Kidney (tissue), 14 donors: Measurements from ENCODE around the gene PARP8. TPM values are rescaled to one million over a fixed set of nuclear protein-coding genes. Genes with fewer than 3 reads are reported as not detected.
"Not testable (repeated sequence)": the region's sequence is repeated elsewhere in the genome, so short reads cannot be mapped to it uniquely, and the experiment has no call there.

Experiments used
- DNase-seq, 5 donors: peaks; one replicate each; pipeline ENCODE4 v3.0.0-alpha.2; 2013 to 2020
- FAIRE-seq: peaks from 2 replicates; lab custom pipeline; 2012; peaks lifted over from hg19 to GRCh38; lab: Jason Lieb, UNC
- H3K27ac ChIP-seq, 2 donors: one replicate each; pipeline ENCODE4 v1.7.0; 2013; ENCODE audit warnings: low read depth in 2 of 2, low read length in 2 of 2, inconsistent platforms in 1 of 2
- H3K27me3 ChIP-seq: one replicate; pipeline ENCODE4 v1.7.1; 2013; ENCODE audit warnings: low read length, inconsistent platforms; ENCODE audit not compliant: control insufficient read depth, insufficient read depth
- H3K36me3 ChIP-seq, 3 donors: one replicate each; pipeline versions ENCODE4 v1.7.0 to v1.7.1; 2013; ENCODE audit warnings: low read length in 3 of 3, control low read depth in 1 of 3, inconsistent platforms in 1 of 3; ENCODE audit not compliant: insufficient read depth in 3 of 3, control insufficient read depth in 2 of 3
- H3K4me1 ChIP-seq, 3 donors: one replicate each; pipeline versions ENCODE4 v1.7.0 to v1.7.1; 2013; ENCODE audit warnings: low read length in 3 of 3, inconsistent platforms in 1 of 3, low read depth in 1 of 3; ENCODE audit not compliant: control insufficient read depth in 2 of 3, insufficient read depth in 2 of 3
- H3K4me3 ChIP-seq, 3 donors: one replicate each; pipeline versions ENCODE4 v1.7.0 to v1.8.1; 2013; ENCODE audit warnings: low read length in 3 of 3, control low read depth in 1 of 3, inconsistent platforms in 1 of 3
- H3K9ac ChIP-seq, 3 donors: one replicate each; pipeline versions ENCODE4 v1.7.0 to v1.7.1; 2013; ENCODE audit warnings: low read length in 3 of 3, control low read depth in 1 of 3, inconsistent platforms in 1 of 3
- H3K9me3 ChIP-seq, 3 donors: one replicate each; pipeline versions ENCODE4 v1.7.0 to v1.7.1; 2013; ENCODE audit warnings: low read length in 3 of 3, control low read depth in 1 of 3, inconsistent platforms in 1 of 3; ENCODE audit not compliant: control insufficient read depth in 2 of 3, insufficient read depth in 1 of 3
- intact Hi-C: fragments of 100-400 bp; cut with DNase I; formaldehyde crosslinking; loops from one replicate; pipeline ENCODE4 v1.11.1; 2022
- polyA plus RNA-seq: library from polyadenylated mRNA; stranded (reverse); fragments of 350-450 nt; fragmentation: Illumina TruSeq; extraction: RNeasy Lipid Tissue Mini Kit (QIAGEN cat#74804); gene quantifications from one replicate; pipeline ENCODE4 v1.2.3, GENCODE V29; 2014; ENCODE audit warnings: low read depth, low replicate concordance; ENCODE audit not compliant: insufficient read depth
- total RNA-seq: library from RNA; stranded (reverse); fragmentation: NEBNext Ultra II Directional; extraction: Animal tissue kit (Norgen Biotek cat#: 25700); gene quantifications from one replicate; pipeline ENCODE4 v1.2.1, GENCODE V29; 2021
- TF ChIP-seq, protein P1 (sequence below): IDR thresholded peaks from 3 replicates; pipeline ENCODE4 v1.5.1; 2012; ENCODE audit warnings: mild to moderate bottlenecking, moderate library complexity, borderline replicate concordance; ENCODE audit not compliant: insufficient read depth; ENCODE audit errors: extremely low read depth
- donor health status: control.
- donor health status: control.
- donor health status: control.
- donor health status: control.
- donor health status: control.
- donor health status: DM: yes; HTN: yes; CAD: no.
- donor health status: Normal renal cell carcinoma (clear cell type).

The PARP8 gene
- total and polyA plus RNA-seq, 2 donors from 2014 or later, result 3.4 to 42.5 TPM

DNA sequence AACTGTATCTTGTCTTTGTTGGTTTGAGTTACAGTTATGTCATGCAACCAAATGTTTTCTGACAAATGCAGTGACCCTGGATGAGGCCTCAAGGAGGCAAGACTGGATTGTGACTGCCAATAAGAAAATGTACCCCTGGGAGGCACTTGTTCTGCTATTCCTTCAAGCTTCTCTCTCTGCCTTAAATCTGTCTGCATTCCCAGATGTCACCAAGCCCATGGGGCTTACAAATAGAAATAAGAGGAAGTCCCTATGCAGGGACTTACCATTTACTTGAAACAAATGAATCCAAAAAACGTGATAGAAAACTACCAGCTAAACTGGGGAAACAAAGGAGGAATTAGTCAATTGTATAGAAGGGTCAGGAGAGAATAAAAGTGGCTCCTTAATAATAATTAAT is 8.2 kb upstream of the PARP8 start:
- TF ChIP-seq, protein P1, sequence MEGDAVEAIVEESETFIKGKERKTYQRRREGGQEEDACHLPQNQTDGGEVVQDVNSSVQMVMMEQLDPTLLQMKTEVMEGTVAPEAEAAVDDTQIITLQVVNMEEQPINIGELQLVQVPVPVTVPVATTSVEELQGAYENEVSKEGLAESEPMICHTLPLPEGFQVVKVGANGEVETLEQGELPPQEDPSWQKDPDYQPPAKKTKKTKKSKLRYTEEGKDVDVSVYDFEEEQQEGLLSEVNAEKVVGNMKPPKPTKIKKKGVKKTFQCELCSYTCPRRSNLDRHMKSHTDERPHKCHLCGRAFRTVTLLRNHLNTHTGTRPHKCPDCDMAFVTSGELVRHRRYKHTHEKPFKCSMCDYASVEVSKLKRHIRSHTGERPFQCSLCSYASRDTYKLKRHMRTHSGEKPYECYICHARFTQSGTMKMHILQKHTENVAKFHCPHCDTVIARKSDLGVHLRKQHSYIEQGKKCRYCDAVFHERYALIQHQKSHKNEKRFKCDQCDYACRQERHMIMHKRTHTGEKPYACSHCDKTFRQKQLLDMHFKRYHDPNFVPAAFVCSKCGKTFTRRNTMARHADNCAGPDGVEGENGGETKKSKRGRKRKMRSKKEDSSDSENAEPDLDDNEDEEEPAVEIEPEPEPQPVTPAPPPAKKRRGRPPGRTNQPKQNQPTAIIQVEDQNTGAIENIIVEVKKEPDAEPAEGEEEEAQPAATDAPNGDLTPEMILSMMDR, result no peak
- H3K27ac ChIP-seq, result no peak overlapping the region
- DNase-seq (no peak), FAIRE-seq (no peak)
- no peak overlapping the region for H3K4me3 ChIP-seq
- intact Hi-C loops, result no loop called here
- H3K9ac ChIP-seq, result no peak overlapping the region
- no peaks in the 10 kb centered on the region for H3K9me3 ChIP-seq
- H3K36me3 ChIP-seq, result no peaks in the 10 kb centered on the region
- no peaks in the 10 kb centered on the region for H3K4me1 ChIP-seq
- H3K27me3 ChIP-seq, result no peaks in the 10 kb centered on the region

DNA sequence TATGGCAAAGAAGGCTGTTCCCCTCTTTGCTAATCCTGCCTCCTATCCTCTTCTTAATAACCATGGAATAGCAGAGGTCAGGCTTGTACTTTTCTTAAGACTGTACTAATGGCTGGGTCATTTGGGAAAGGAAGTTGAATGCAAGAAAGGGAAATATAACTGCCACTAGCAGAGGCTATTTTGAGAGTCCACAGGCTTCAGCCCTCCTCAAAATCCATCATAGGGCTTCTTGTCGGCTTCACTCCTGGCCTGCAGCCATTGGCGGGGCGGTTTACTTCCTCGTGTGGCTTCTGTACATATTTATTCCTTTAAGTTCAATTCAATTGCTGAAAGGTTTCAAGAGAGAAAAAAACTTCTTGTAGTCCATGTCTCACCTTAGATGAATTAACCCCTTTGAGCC is 2.8 kb upstream of the PARP8 start:
- Histone ChIP-seq H3K27me3 (no peaks in the 10 kb centered on the region), H3K4me3 (no peak overlapping the region), H3K9ac (no peak overlapping the region), H3K4me1 (no peaks in the 10 kb centered on the region), H3K27ac (no peak overlapping the region), H3K36me3 (no peaks in the 10 kb centered on the region), H3K9me3 (no peaks in the 10 kb centered on the region)
- DNase-seq (peak in 1 of 5 donors; percentile 41), FAIRE-seq (no peak)
- intact Hi-C loops, result no loop called here
- TF ChIP-seq, protein P1, result no peak

DNA sequence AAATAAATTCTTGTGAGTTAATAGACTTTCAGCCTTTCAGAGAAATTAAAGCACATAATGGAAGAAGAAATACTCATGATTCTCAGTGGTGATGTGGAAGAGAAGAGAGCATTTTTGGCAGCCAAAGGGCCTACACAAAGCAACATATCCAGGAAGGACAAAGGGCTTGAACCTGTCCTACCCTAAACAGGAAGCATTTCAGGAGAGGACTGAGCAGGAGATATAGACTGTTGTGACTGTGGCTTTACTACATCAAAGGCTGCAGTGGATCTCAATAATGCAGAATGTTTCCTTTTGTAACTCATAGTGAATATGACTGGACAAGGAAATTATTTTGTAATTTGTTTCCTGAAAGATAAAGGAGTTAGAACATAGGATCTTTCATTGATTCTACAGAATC is 1.3 kb upstream of the PARP8 start:
- FAIRE-seq (no peak), DNase-seq (no peak)
- Histone ChIP-seq H3K4me3 (no peak overlapping the region), H3K27ac (no peak overlapping the region), H3K9ac (no peak overlapping the region), H3K9me3 (no peaks in the 10 kb centered on the region), H3K27me3 (no peaks in the 10 kb centered on the region), H3K36me3 (no peaks in the 10 kb centered on the region), H3K4me1 (no peaks in the 10 kb centered on the region)
- TF ChIP-seq, protein P1, result no peak
- intact Hi-C loops, result no loop called here

DNA sequence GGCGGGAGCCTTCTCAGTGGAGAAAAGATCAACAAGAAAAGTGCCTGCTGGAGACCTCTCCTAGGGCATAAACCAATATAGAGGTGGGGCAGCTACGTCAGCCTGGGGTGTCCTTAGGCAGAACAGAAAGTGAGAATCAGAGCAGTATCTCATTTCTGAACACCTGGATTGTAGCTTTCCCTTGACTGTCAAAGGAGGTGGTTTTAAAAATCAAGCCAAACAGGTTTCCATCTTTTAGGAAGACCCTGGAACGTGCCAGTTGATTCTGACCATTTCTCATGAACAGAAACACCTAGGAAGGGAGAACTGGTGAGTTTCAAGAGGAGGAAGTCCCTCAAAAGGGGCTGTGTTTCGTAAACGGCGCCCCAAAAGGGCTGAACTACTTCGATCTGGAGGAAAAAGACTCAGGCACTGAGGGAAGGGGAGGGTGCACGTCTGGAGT is 655 bp upstream of the PARP8 start:
- H3K9me3 ChIP-seq, H3K4me1 ChIP-seq, FAIRE-seq, intact Hi-C loops, H3K9ac ChIP-seq, H3K27ac ChIP-seq, H3K36me3 ChIP-seq, H3K27me3 ChIP-seq: not testable (repeated sequence)
- H3K4me3 ChIP-seq, result peak overlapping the region in 2 of 3 donors; percentile 17 to 83
- peak in 1 of 5 donors; percentile 26 for DNase-seq
